HCT116 (cell line): ENCODE data around the gene STK24. TPM values are rescaled to one million over a fixed set of nuclear protein-coding genes. Genes with fewer than 3 reads are reported as not detected.

Experiments used
- ATAC-seq: fragments of 200-7000 bp; cut with Tn5 transposase; 2 replicates; pipeline ENCODE4 v1.9.1; 2020; ENCODE audit warnings: mild to moderate bottlenecking, moderate library complexity
- BruUV-seq: library from RNA; stranded (reverse); fragments of 400-500 nt; replicated peaks from 2 replicates; lab custom pipeline; 2021; lab: Mats Ljungman, UMichigan
- CTCF ChIA-PET: fragments of 300-600 bp; sonication (Branson Sonifier 250); formaldehyde crosslinking; loops from one replicate; lab custom pipeline; 2021; ENCODE audit warnings: antibody characterized with exemption; lab: Charles Lee
- POLR2A ChIA-PET: fragments of 300-600, 350-600 bp; sonication (Branson Sonifier 250); formaldehyde crosslinking; loops from one replicate; lab custom pipeline; 2021; ENCODE audit warnings: antibody characterized with exemption; lab: Charles Lee
- RAD21 ChIA-PET, 2 experiments: fragments of 300-600 bp; sonication (Branson Sonifier 250); formaldehyde crosslinking; loops; one replicate each; lab custom pipeline; 2023; ENCODE audit warnings: low total read pairs in 2 of 2; ENCODE audit not compliant: uncharacterized antibody in 2 of 2, unreplicated experiment in 2 of 2, low non-redundant PET in 1 of 2; lab: Charles Lee
- DNase-seq: peaks from one replicate; pipeline ENCODE4 v3.0.0-alpha.2; 2010; ENCODE audit warnings: low read depth, low spot score
- H2AFZ ChIP-seq: fragments of 200-600 bp; shearing (Covaris generic), sonication (generic); 2 replicates; pipeline ENCODE4 v1.6.1; 2017; ENCODE audit warnings: low read depth, mixed run types, mixed read lengths, antibody characterized with exemption, low read length; ENCODE audit not compliant: poor library complexity, severe bottlenecking
- H3K27ac ChIP-seq: 2 replicates; pipeline ENCODE4 v1.5.1; 2012; ENCODE audit warnings: low read depth, low read length
- H3K27me3 ChIP-seq: fragments of 200-600 bp; sonication (generic); 2 replicates; pipeline ENCODE4 v1.6.1; 2016; ENCODE audit warnings: mixed run types, low read length, mixed read lengths; ENCODE audit not compliant: insufficient read depth
- H3K36me3 ChIP-seq, 2 experiments: fragments of 200-500 bp in 1 of 2; fragments of 200-600 bp in 1 of 2; sonication (Bioruptor generic) in 1 of 2; sonication (generic) in 1 of 2; 2 replicates each; pipeline versions ENCODE4 v1.5.1 to v1.6.1; 2014 to 2016; ENCODE audit warnings: low read length in 2 of 2, inconsistent platforms in 1 of 2, mixed read lengths in 1 of 2, mixed run types in 1 of 2; ENCODE audit not compliant: insufficient read depth in 2 of 2, control insufficient read depth in 1 of 2
- H3K4me1 ChIP-seq, 2 experiments: fragments of 200-600 bp in 1 of 2; sonication (generic) in 1 of 2; 2 replicates each; pipeline versions ENCODE4 v1.5.1 to v1.6.1; 2012 to 2017; ENCODE audit warnings: low read length in 2 of 2, inconsistent platforms in 1 of 2, mild to moderate bottlenecking in 1 of 2, mixed read lengths in 1 of 2, mixed run types in 1 of 2, moderate library complexity in 1 of 2; ENCODE audit not compliant: insufficient read depth in 2 of 2, control insufficient read depth in 1 of 2
- H3K4me2 ChIP-seq: fragments of 200-600 bp; sonication (generic); 2 replicates; pipeline ENCODE4 v1.6.1; 2017; ENCODE audit warnings: mixed run types, low read length, mixed read lengths
- H3K4me3 ChIP-seq, 2 experiments: fragments of 200-600 bp in 1 of 2; sonication (generic) in 1 of 2; replicated peaks in 1 of 2; 2 replicates each; pipeline ENCODE4 v1.5.1; 2011 to 2016; ENCODE audit warnings: low read length in 2 of 2, control low read depth in 1 of 2, low read depth in 1 of 2, mild to moderate bottlenecking in 1 of 2, mixed read lengths in 1 of 2, mixed run types in 1 of 2
- H3K79me2 ChIP-seq: fragments of 200-600 bp; sonication (generic); 2 replicates; pipeline ENCODE4 v1.6.1; 2017; ENCODE audit warnings: mild to moderate bottlenecking, mixed run types, low read length, moderate library complexity, mixed read lengths; ENCODE audit not compliant: insufficient read depth
- H3K9ac ChIP-seq: fragments of 200-600 bp; sonication (generic); 2 replicates; pipeline ENCODE4 v1.6.1; 2016; ENCODE audit warnings: low read length, mixed read lengths
- H3K9me2 ChIP-seq: fragments of 200-600 bp; sonication (generic), shearing (Covaris generic); 2 replicates; pipeline ENCODE4 v1.6.1; 2017; ENCODE audit warnings: mixed run types, mild to moderate bottlenecking, moderate library complexity; ENCODE audit not compliant: insufficient read depth
- H3K9me3 ChIP-seq, 2 experiments: fragments of 200-500 bp in 1 of 2; fragments of 200-600 bp in 1 of 2; sonication (Bioruptor generic) in 1 of 2; sonication (generic) in 1 of 2; 2 replicates each; pipeline ENCODE4 v1.6.1; 2014 to 2017; ENCODE audit warnings: low read length in 2 of 2, mixed read lengths in 2 of 2, inconsistent platforms in 1 of 2, low read depth in 1 of 2, mild to moderate bottlenecking in 1 of 2, mixed run types in 1 of 2, moderate library complexity in 1 of 2; ENCODE audit not compliant: control insufficient read depth in 1 of 2, insufficient read depth in 1 of 2
- H4K20me1 ChIP-seq: fragments of 200-600 bp; sonication (generic), shearing (Covaris generic); 2 replicates; pipeline ENCODE4 v1.6.1; 2017; ENCODE audit warnings: mixed run types, mild to moderate bottlenecking, moderate library complexity; ENCODE audit not compliant: insufficient read depth
- CBX3 ChIP-seq: IDR thresholded peaks from 2 replicates; pipeline ENCODE4 v1.6.1; 2012; ENCODE audit warnings: low read depth
- CEBPB ChIP-seq: IDR thresholded peaks from 2 replicates; pipeline ENCODE4 v1.6.1; 2012; ENCODE audit warnings: low read depth
- CTCF ChIP-seq, 3 experiments: fragments of 200-600 bp in 1 of 3; sonication (generic) in 1 of 3; IDR thresholded peaks in 2 of 3; conservative IDR thresholded peaks in 1 of 3; 2 replicates each; pipeline ENCODE4 v1.5.1; 2012 to 2017; ENCODE audit warnings: low read depth in 2 of 3, low read length in 2 of 3, antibody characterized with exemption in 1 of 3, borderline replicate concordance in 1 of 3, control low read depth in 1 of 3, mild to moderate bottlenecking in 1 of 3, mixed read lengths in 1 of 3, mixed run types in 1 of 3, moderate library complexity in 1 of 3; ENCODE audit not compliant: insufficient read depth in 1 of 3
- EGR1 ChIP-seq: IDR thresholded peaks from 2 replicates; pipeline ENCODE4 v1.6.1; 2012; ENCODE audit warnings: low read depth
- ELF1 ChIP-seq: IDR thresholded peaks from 2 replicates; pipeline ENCODE4 v1.6.1; 2012; ENCODE audit warnings: low read depth, borderline replicate concordance
- EZH2 ChIP-seq: fragments of 200-600 bp; sonication (generic); IDR thresholded peaks from 2 replicates; pipeline ENCODE4 v1.6.1; 2017; ENCODE audit warnings: antibody characterized with exemption, mixed run types
- FOSL1 ChIP-seq: IDR thresholded peaks from 2 replicates; pipeline ENCODE4 v1.6.1; 2012; ENCODE audit warnings: low read depth
- MAX ChIP-seq: IDR thresholded peaks from 2 replicates; pipeline ENCODE4 v1.6.1; 2012
- POLR2A ChIP-seq: IDR thresholded peaks from 2 replicates; pipeline ENCODE4 v1.7.0; 2011; ENCODE audit warnings: borderline replicate concordance; ENCODE audit not compliant: insufficient read depth, insufficient read length; ENCODE audit errors: extremely low read depth
- POLR2AphosphoS5 ChIP-seq: IDR thresholded peaks from 2 replicates; pipeline ENCODE4 v1.6.1; 2011; ENCODE audit warnings: mild to moderate bottlenecking, low read depth, low read length, moderate library complexity
- RAD21 ChIP-seq: IDR thresholded peaks from 2 replicates; pipeline ENCODE4 v1.6.1; 2012; ENCODE audit warnings: low read depth, mild to moderate bottlenecking
- SRF ChIP-seq: IDR thresholded peaks from 2 replicates; pipeline ENCODE4 v1.6.1; 2012; ENCODE audit warnings: low read depth
- TCF7L2 ChIP-seq: IDR thresholded peaks from 2 replicates; pipeline ENCODE4 v1.7.0; 2011; ENCODE audit warnings: borderline replicate concordance, inconsistent platforms; ENCODE audit not compliant: insufficient read depth, insufficient read length; ENCODE audit errors: extremely low read depth
- YY1 ChIP-seq: IDR thresholded peaks from 2 replicates; pipeline ENCODE4 v1.6.1; 2011; ENCODE audit warnings: low read length, low read depth, moderate library complexity, mild to moderate bottlenecking; ENCODE audit not compliant: insufficient replicate concordance; ENCODE audit errors: extremely low read depth
- ZFX ChIP-seq: fragments of 450-650 bp; IDR thresholded peaks from 2 replicates; pipeline ENCODE4 v1.6.1; 2017
- intact Hi-C: fragments of 100-400 bp; cut with micrococcal nuclease; formaldehyde crosslinking; loops from 2 replicates; pipeline ENCODE4 v1.10.0; 2022
- total RNA-seq: library from RNA; stranded (reverse); gene quantifications from one replicate; pipeline ENCODE4 v1.2.1, GENCODE V29; 2021; ENCODE audit not compliant: unreplicated experiment

The STK24 gene
- total RNA-seq, 1 experiment from 2014 or later = 137 TPM

- TF ChIP-seq POLR2A (no peak), EGR1 (no peak), MAX (no peak), YY1 (no peak), SRF (no peak), CBX3 (no peak), TCF7L2 (no peak), CEBPB (no peak)
- ChIA-PET CTCF (no interaction called here), RAD21 (no interaction called here), POLR2A (no interaction called here)
- no peaks in the 10 kb centered on the region for H3K27me3 ChIP-seq
- peaks cover 9% of the 10 kb centered on the region; the same call in 1 of the 2 replicates for H4K20me1 ChIP-seq
- DNase-seq (no peak), ATAC-seq (no peak)
- no peak overlapping the region for H2AFZ ChIP-seq
- no TSS peak for BruUV-seq
- H3K9me3 ChIP-seq = no peaks in the 10 kb centered on the region
- peaks cover 0 to 22% of the 10 kb centered on the region in 2 experiments; a peak in 1 of 4 replicates for H3K4me1 ChIP-seq
- peaks cover 100% of the 10 kb centered on the region for H3K79me2 ChIP-seq
- intact Hi-C loops = no loop called here
- no peak overlapping the region for H3K9ac ChIP-seq
- no peak overlapping the region for H3K4me2 ChIP-seq
- no peak overlapping the region for H3K27ac ChIP-seq
- H3K4me3 ChIP-seq = no peak overlapping the region
- no peaks in the 10 kb centered on the region for H3K9me2 ChIP-seq
- H3K36me3 ChIP-seq = no peaks in the 10 kb centered on the region
Observed at GRCh38 chr13:98524391-98524790, 52.5 kb downstream of the STK24 start.

- Histone ChIP-seq H3K36me3 (no peaks in the 10 kb centered on the region), H3K9me2 (no peaks in the 10 kb centered on the region), H3K4me2 (no peak overlapping the region), H3K9me3 (no peaks in the 10 kb centered on the region), H3K27ac (no peak overlapping the region), H3K27me3 (no peaks in the 10 kb centered on the region), H4K20me1 (peaks cover 8% of the 10 kb centered on the region; the same call in 1 of the 2 replicates), H3K9ac (no peak overlapping the region), H3K4me1 (peaks cover 0 to 22% of the 10 kb centered on the region in 2 experiments; a peak in 1 of 4 replicates), H3K4me3 (no peak overlapping the region), H2AFZ (no peak overlapping the region), H3K79me2 (peaks cover 100% of the 10 kb centered on the region)
- POLR2A ChIA-PET = no interaction called here
- BruUV-seq = no TSS peak
- RAD21 ChIA-PET = no interaction called here
- intact Hi-C loops = no loop called here
- DNase-seq = no peak
- CTCF ChIA-PET = no interaction called here
- ATAC-seq = no peak
- no peak for TF ChIP-seq EZH2
- TF ChIP-seq ZFX = no peak
- TF ChIP-seq MAX = no peak
- TF ChIP-seq FOSL1 = no peak
- no peak for TF ChIP-seq POLR2AphosphoS5
- no peak for TF ChIP-seq ELF1
- no peak for TF ChIP-seq CTCF (IDR thresholded peaks at IDR 0.05 in 2 of 3, conservative IDR thresholded peaks at IDR 0.05 in 1 of 3; ENCODE audit: borderline replicate concordance in 1 of 3, insufficient read depth in 1 of 3, low read depth in 2 of 3, low read length in 2 of 3)
- TF ChIP-seq CEBPB = no peak
- no peak for TF ChIP-seq RAD21
- TF ChIP-seq CBX3 = no peak
- no peak for TF ChIP-seq SRF
- TF ChIP-seq TCF7L2 = no peak
- TF ChIP-seq EGR1 = no peak
Observed at GRCh38 chr13:98523455-98524102, 53.3 kb downstream of the STK24 start.
